Measurements from ENCODE around the gene TGFBR2. TPM values are rescaled to one million over a fixed set of nuclear protein-coding genes. Genes with fewer than 3 reads are reported as not detected.

The TGFBR2 gene
- polyA plus RNA-seq, 3 donors = 46.6 to 60.3 (median 57.0) TPM

GRCh38 chr3:30654269-30654668 is 47.9 kb downstream of the TGFBR2 start:
- H3K4me3 ChIP-seq (replicated peaks in 1 of 3; ENCODE audit: low read depth in 2 of 3, low read length in 3 of 3) = no peak overlapping the region
- peaks cover 89% of the 10 kb centered on the region in 2 donors for H3K36me3 Mint-ChIP-seq
- peak overlapping the region; percentile 81 to 95 (median 90) for H3K27ac Mint-ChIP-seq
- no peaks in the 10 kb centered on the region for H3K9me3 Mint-ChIP-seq
- H3K4me3 Mint-ChIP-seq = peak overlapping the region in 1 of 2 donors; percentile 37
- H3K27me3 Mint-ChIP-seq (ENCODE audit: low read depth in 3 of 3) = no peaks in the 10 kb centered on the region
- H3K79me2 ChIP-seq (ENCODE audit: insufficient read depth, low read length) = peaks cover 68% of the 10 kb centered on the region
- 100% methylated on average over 1 of the region's 1 CpG for WGBS (ENCODE audit: insufficient coverage)
- H3K4me2 ChIP-seq (replicated peaks; ENCODE audit: extremely low read depth, low read length, poor library complexity, severe bottlenecking) = no peak overlapping the region
- H3K9ac ChIP-seq (ENCODE audit: insufficient read depth, low read length, poor library complexity, severe bottlenecking) = no peak overlapping the region
- H4K20me1 ChIP-seq (ENCODE audit: insufficient read depth, low read length) = peaks cover 48% of the 10 kb centered on the region
- peaks cover 77% of the 10 kb centered on the region for H3K4me1 Mint-ChIP-seq
- no peak for TF ChIP-seq CTCF (IDR thresholded peaks at IDR 0.05)
- no peak overlapping the region for H2AFZ ChIP-seq (ENCODE audit: insufficient read depth, low read depth, low read length, poor library complexity, severe bottlenecking)
- no peak for DNase-seq
- no peaks in the 10 kb centered on the region for H3K27me3 ChIP-seq (ENCODE audit: control insufficient read depth in 2 of 2, insufficient read depth in 2 of 2, low read length in 2 of 2)
- H3K27ac ChIP-seq (ENCODE audit: low read depth in 1 of 2, low read length in 2 of 2) = peak overlapping the region in 1 of 2 donors; percentile 74
- peaks cover 58 to 72% of the 10 kb centered on the region in 2 donors for H3K4me1 ChIP-seq (ENCODE audit: control insufficient read depth in 1 of 2, insufficient read depth in 2 of 2, low read length in 2 of 2)
- intact Hi-C loops (cut with micrococcal nuclease) = no loop called here
- H3K36me3 ChIP-seq (replicated peaks in 1 of 2; ENCODE audit: control insufficient read depth in 1 of 2, insufficient read depth in 2 of 2, low read length in 2 of 2) = peaks cover 54 to 77% of the 10 kb centered on the region in 2 donors
- H3K9me3 ChIP-seq (replicated peaks in 1 of 2; ENCODE audit: control insufficient read depth in 1 of 2, insufficient read depth in 1 of 2, low read length in 2 of 2) = no peaks in the 10 kb centered on the region

GRCh38 chr3:30655187-30655812 is 48.9 kb downstream of the TGFBR2 start:
- WGBS (ENCODE audit: insufficient coverage) = 0% methylated on average over 1 of the region's 5 CpGs
- peak overlapping the region; percentile 64 to 74 for H3K27ac ChIP-seq (ENCODE audit: low read depth in 1 of 2, low read length in 2 of 2)
- H3K4me2 ChIP-seq (replicated peaks; ENCODE audit: extremely low read depth, low read length, poor library complexity, severe bottlenecking) = peak overlapping the region; percentile 56
- peaks cover 56 to 68% of the 10 kb centered on the region in 2 donors for H3K4me1 ChIP-seq (ENCODE audit: control insufficient read depth in 1 of 2, insufficient read depth in 2 of 2, low read length in 2 of 2)
- intact Hi-C loops (cut with micrococcal nuclease) = loop anchor here in 1 of 2 donors (5.0 kb wide), 1 partner anchor 48 kb away; the partner anchor contains the start of gene TGFBR2
- H3K27ac Mint-ChIP-seq = peak overlapping the region; percentile 81 to 95 (median 91)
- H3K36me3 ChIP-seq (replicated peaks in 1 of 2; ENCODE audit: control insufficient read depth in 1 of 2, insufficient read depth in 2 of 2, low read length in 2 of 2) = peaks cover 55 to 82% of the 10 kb centered on the region in 2 donors
- H3K9ac ChIP-seq (ENCODE audit: insufficient read depth, low read length, poor library complexity, severe bottlenecking) = no peak overlapping the region
- TF ChIP-seq CTCF (IDR thresholded peaks at IDR 0.05) = no peak
- no peaks in the 10 kb centered on the region for H3K9me3 Mint-ChIP-seq
- peaks cover 83 to 84% of the 10 kb centered on the region in 2 donors for H3K36me3 Mint-ChIP-seq
- DNase-seq = peak; percentile 62 to 74 (median 67)
- H3K79me2 ChIP-seq (ENCODE audit: insufficient read depth, low read length) = peaks cover 72% of the 10 kb centered on the region
- no peaks in the 10 kb centered on the region for H3K27me3 ChIP-seq (ENCODE audit: control insufficient read depth in 2 of 2, insufficient read depth in 2 of 2, low read length in 2 of 2)
- H3K4me3 ChIP-seq (replicated peaks in 1 of 3; ENCODE audit: low read depth in 2 of 3, low read length in 3 of 3) = peak overlapping the region in 1 of 3 experiments; percentile 33
- peaks cover 71% of the 10 kb centered on the region for H3K4me1 Mint-ChIP-seq
- H3K4me3 Mint-ChIP-seq = peak overlapping the region; percentile 10 to 39
- no peaks in the 10 kb centered on the region for H3K27me3 Mint-ChIP-seq (ENCODE audit: low read depth in 3 of 3)
- no peak overlapping the region for H2AFZ ChIP-seq (ENCODE audit: insufficient read depth, low read depth, low read length, poor library complexity, severe bottlenecking)
- H3K9me3 ChIP-seq (replicated peaks in 1 of 2; ENCODE audit: control insufficient read depth in 1 of 2, insufficient read depth in 1 of 2, low read length in 2 of 2) = no peaks in the 10 kb centered on the region
- peaks cover 57% of the 10 kb centered on the region for H4K20me1 ChIP-seq (ENCODE audit: insufficient read depth, low read length)

All from CD14-positive monocyte (primary cell).